Measurements from ENCODE around the gene DNAAF1. TPM values are rescaled to one million over a fixed set of nuclear protein-coding genes. Genes with fewer than 3 reads are reported as not detected.

The DNAAF1 gene
- total RNA-seq, 1 experiment from 2014 or later = not detected

DNA sequence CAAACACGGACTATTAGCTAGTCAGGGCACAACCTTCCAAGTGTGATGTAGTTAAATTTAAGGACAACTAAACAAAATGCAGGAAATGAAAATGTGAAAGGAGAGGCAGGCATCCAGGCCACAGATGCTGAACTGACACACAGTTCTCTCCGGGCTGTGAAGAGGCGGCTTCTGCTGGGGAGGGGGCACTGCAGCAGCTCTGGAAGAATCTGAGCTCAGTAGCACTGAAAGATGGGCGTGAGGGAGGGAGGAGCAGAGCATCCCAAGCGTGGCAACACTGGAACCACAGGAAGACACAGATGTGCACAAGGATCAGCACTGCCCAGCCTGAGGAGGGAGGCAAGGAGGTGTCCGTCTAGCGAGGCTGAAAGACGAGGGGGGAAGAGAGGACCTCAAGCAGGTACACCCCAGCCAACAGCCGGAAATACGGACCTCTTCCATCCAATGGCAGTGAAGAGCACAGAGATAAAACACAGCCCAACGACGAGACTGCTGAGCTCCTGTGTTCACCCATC is 39.8 kb upstream of the DNAAF1 start:
- CTCF ChIA-PET = interaction anchor here (1.0 kb wide), 1 partner anchor 82 kb away, joined by 3 read pairs; no protein-coding TSS in a partner anchor
- POLR2A ChIA-PET (ENCODE audit: low non-redundant PET) = no interaction called here

DNA sequence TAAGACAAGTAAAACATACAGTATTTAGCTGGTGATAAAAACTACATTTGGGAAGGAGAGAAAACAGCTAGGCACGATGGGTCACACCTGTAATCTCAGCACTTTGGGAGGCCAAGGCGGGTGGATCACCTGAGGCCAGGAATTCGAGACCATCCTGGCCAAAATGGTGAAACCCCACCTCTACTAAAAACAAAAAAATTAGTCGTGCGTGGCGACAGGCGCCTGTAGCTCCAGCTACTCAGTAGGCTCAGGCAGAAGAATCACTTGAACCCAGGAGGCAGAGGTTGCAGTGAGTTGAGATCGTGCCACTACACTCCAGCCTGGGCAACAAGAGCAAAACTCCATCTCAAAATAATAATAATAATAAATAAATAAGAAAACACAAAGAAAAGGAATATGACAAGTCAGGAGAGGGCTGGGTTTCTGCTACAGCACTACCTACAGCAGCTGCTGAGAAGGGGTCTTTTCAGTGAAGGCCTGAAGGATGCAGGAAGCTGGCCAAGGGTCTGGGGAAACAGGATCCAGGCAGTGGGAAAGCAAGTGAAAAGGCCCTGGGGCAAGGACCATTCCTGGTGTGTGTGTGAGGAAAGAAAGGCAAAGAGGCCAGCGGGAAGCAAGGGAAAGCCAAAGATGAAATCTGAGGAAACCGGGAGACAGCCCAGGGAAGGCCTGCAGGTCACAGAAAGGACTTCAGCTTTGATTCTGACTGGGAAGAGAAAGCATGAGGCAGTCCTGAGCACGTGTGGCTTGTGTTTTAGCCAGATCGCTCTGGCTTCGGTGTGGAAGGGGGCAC is 39.0 kb upstream of the DNAAF1 start:
- CTCF ChIA-PET = no interaction called here
- POLR2A ChIA-PET (ENCODE audit: low non-redundant PET) = no interaction called here
- Histone ChIP-seq H3K9me3 (ENCODE audit: low read depth, low read length, poor library complexity, severe bottlenecking) (no peaks in the 10 kb centered on the region), H3K27ac (ENCODE audit: low read depth, low read length, poor library complexity, severe bottlenecking) (no peak overlapping the region), H3K27me3 (replicated peaks; ENCODE audit: insufficient read depth, low read depth, low read length, poor library complexity) (no peaks in the 10 kb centered on the region), H3K4me1 (ENCODE audit: insufficient read depth, low read length, poor library complexity, severe bottlenecking) (no peaks in the 10 kb centered on the region), H3K36me3 (ENCODE audit: insufficient read depth, low read length, poor library complexity, severe bottlenecking) (no peaks in the 10 kb centered on the region), H3K4me3 (ENCODE audit: low read depth, low read length, poor library complexity, severe bottlenecking) (no peak overlapping the region)
- no peak for DNase-seq (ENCODE audit: low spot score)
- no TSS peak for BruUV-seq (replicated peaks)
- TF ChIP-seq, protein P1, sequence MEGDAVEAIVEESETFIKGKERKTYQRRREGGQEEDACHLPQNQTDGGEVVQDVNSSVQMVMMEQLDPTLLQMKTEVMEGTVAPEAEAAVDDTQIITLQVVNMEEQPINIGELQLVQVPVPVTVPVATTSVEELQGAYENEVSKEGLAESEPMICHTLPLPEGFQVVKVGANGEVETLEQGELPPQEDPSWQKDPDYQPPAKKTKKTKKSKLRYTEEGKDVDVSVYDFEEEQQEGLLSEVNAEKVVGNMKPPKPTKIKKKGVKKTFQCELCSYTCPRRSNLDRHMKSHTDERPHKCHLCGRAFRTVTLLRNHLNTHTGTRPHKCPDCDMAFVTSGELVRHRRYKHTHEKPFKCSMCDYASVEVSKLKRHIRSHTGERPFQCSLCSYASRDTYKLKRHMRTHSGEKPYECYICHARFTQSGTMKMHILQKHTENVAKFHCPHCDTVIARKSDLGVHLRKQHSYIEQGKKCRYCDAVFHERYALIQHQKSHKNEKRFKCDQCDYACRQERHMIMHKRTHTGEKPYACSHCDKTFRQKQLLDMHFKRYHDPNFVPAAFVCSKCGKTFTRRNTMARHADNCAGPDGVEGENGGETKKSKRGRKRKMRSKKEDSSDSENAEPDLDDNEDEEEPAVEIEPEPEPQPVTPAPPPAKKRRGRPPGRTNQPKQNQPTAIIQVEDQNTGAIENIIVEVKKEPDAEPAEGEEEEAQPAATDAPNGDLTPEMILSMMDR (conservative IDR thresholded peaks at IDR 0.05; ENCODE audit: low read depth, low read length) = no peak
- no peak for TF ChIP-seq EZH2 (IDR thresholded peaks at IDR 0.05; ENCODE audit: borderline replicate concordance, low read depth, low read length, poor library complexity, severe bottlenecking)
- intact Hi-C loops (cut with micrococcal nuclease; ENCODE audit: unreplicated experiment) = no loop called here

More for the DNA sequence above, 39.8 kb upstream of the DNAAF1 start:
- intact Hi-C loops (cut with micrococcal nuclease; ENCODE audit: unreplicated experiment) = no loop called here
- Histone ChIP-seq H3K27me3 (replicated peaks; ENCODE audit: insufficient read depth, low read depth, low read length, poor library complexity) (no peaks in the 10 kb centered on the region), H3K36me3 (ENCODE audit: insufficient read depth, low read length, poor library complexity, severe bottlenecking) (no peaks in the 10 kb centered on the region), H3K9me3 (ENCODE audit: low read depth, low read length, poor library complexity, severe bottlenecking) (no peaks in the 10 kb centered on the region), H3K4me3 (ENCODE audit: low read depth, low read length, poor library complexity, severe bottlenecking) (no peak overlapping the region), H3K4me1 (ENCODE audit: insufficient read depth, low read length, poor library complexity, severe bottlenecking) (no peaks in the 10 kb centered on the region), H3K27ac (ENCODE audit: low read depth, low read length, poor library complexity, severe bottlenecking) (no peak overlapping the region)
- TF ChIP-seq EZH2 (IDR thresholded peaks at IDR 0.05; ENCODE audit: borderline replicate concordance, low read depth, low read length, poor library complexity, severe bottlenecking) = no peak
- TF ChIP-seq, protein P1 (conservative IDR thresholded peaks at IDR 0.05; ENCODE audit: low read depth, low read length) = no peak
- DNase-seq (ENCODE audit: low spot score) = no peak
- no TSS peak for BruUV-seq (replicated peaks)

DNA sequence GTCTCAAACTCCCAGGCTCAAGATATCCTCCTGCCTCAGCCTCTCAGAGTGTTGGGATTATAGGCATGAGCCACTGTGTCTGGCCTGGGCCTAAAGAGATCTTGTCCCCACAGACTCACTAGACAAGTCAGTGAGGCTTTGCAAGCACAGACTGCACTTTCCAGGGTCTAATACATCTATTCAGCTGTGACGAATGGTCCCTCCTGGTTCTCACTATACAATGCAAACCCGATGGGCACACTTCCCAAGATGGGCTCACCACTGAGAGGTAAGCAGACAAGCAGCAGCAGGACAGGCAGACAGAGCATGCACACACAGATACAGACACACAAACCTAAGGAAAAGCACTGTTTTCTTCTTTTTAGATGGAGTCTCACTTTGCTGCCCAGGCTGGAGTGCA is 37.2 kb upstream of the DNAAF1 start:
- DNase-seq (ENCODE audit: low spot score) = no peak
- no peak overlapping the region for H3K4me3 ChIP-seq (ENCODE audit: low read depth, low read length, poor library complexity, severe bottlenecking)
- ChIA-PET POLR2A (ENCODE audit: low non-redundant PET) (interaction anchor here (0.6 kb wide), 2 partner anchors 47 to 164 kb away, joined by 3 to 4 read pairs; no protein-coding TSS in a partner anchor), CTCF (no interaction called here)
- no TSS peak for BruUV-seq (replicated peaks)
- H3K36me3 ChIP-seq (ENCODE audit: insufficient read depth, low read length, poor library complexity, severe bottlenecking) = no peaks in the 10 kb centered on the region
- no peaks in the 10 kb centered on the region for H3K9me3 ChIP-seq (ENCODE audit: low read depth, low read length, poor library complexity, severe bottlenecking)
- H3K4me1 ChIP-seq (ENCODE audit: insufficient read depth, low read length, poor library complexity, severe bottlenecking) = no peaks in the 10 kb centered on the region
- intact Hi-C loops (cut with micrococcal nuclease; ENCODE audit: unreplicated experiment) = no loop called here
- TF ChIP-seq, protein P1 (conservative IDR thresholded peaks at IDR 0.05; ENCODE audit: low read depth, low read length) = no peak
- no peak for TF ChIP-seq EZH2 (IDR thresholded peaks at IDR 0.05; ENCODE audit: borderline replicate concordance, low read depth, low read length, poor library complexity, severe bottlenecking)
- no peaks in the 10 kb centered on the region for H3K27me3 ChIP-seq (replicated peaks; ENCODE audit: insufficient read depth, low read depth, low read length, poor library complexity)
- no peak overlapping the region for H3K27ac ChIP-seq (ENCODE audit: low read depth, low read length, poor library complexity, severe bottlenecking)
